GM12878 (cell line): ENCODE data around the gene BHLHE23. TPM values are rescaled to one million over a fixed set of nuclear protein-coding genes. Genes with fewer than 3 reads are reported as not detected.

Experiments used
- ATAC-seq: fragments of 200-7000 bp; cut with Tn5 transposase; 3 replicates; pipeline ENCODE4 v1.9.1; 2020; ENCODE audit warnings: mild to moderate bottlenecking, moderate library complexity
- BruUV-seq: library from RNA; stranded (reverse); fragments of 400-500 nt; replicated peaks from 2 replicates; lab custom pipeline; 2021; lab: Mats Ljungman, UMichigan
- CTCF ChIA-PET: fragments of 300-600 bp; sonication (Branson Sonifier 250); formaldehyde crosslinking; extraction: SDS; loops from one replicate; lab custom pipeline; 2021; ENCODE audit warnings: inconsistent platforms; lab: Yijun Ruan, JAX
- POLR2A ChIA-PET: fragments of 350-600 bp; formaldehyde crosslinking; extraction: SDS; loops from one replicate; lab custom pipeline; 2021; ENCODE audit warnings: inconsistent platforms; lab: Charles Lee
- RAD21 ChIA-PET: fragments of 300-600 bp; sonication (Branson Sonifier 250); formaldehyde crosslinking; loops from one replicate; lab custom pipeline; 2023; ENCODE audit warnings: antibody characterized with exemption; ENCODE audit not compliant: unreplicated experiment; lab: Charles Lee
- SMC1A ChIA-PET: fragments of 300-600 bp; sonication (Branson Sonifier 250); formaldehyde crosslinking; loops from one replicate; lab custom pipeline; 2023; ENCODE audit not compliant: unreplicated experiment, uncharacterized antibody; lab: Charles Lee
- DNase-seq: peaks from one replicate; pipeline ENCODE4 v3.0.0-alpha.2; 2011; ENCODE audit warnings: low read depth, low spot score
- FAIRE-seq: peaks from 3 replicates; lab custom pipeline; 2011; peaks lifted over from hg19 to GRCh38; lab: Jason Lieb, UNC
- H2AFZ ChIP-seq: 2 replicates; pipeline ENCODE4 v1.6.0; 2011; ENCODE audit warnings: low read depth, low read length, control low read depth; ENCODE audit not compliant: control insufficient read depth
- H3K27ac ChIP-seq: 2 replicates; pipeline ENCODE4 v1.5.1; 2011; ENCODE audit warnings: control low read depth; ENCODE audit not compliant: control insufficient read depth, insufficient read depth
- H3K27me3 ChIP-seq, 2 experiments: replicated peaks in 1 of 2; 2 replicates each; pipeline versions ENCODE4 v1.6.0 to v1.6.1; 2011; ENCODE audit warnings: low read length in 1 of 2; ENCODE audit not compliant: control insufficient read depth in 2 of 2, insufficient read depth in 2 of 2
- H3K36me3 ChIP-seq, 2 experiments: 2 replicates each; pipeline ENCODE4 v1.5.1; 2011; ENCODE audit warnings: low read length in 1 of 2; ENCODE audit not compliant: control insufficient read depth in 2 of 2, insufficient read depth in 2 of 2
- H3K4me1 ChIP-seq: 2 replicates; pipeline ENCODE4 v1.6.1; 2011; ENCODE audit warnings: mild to moderate bottlenecking, low read length, moderate library complexity, mixed read lengths; ENCODE audit not compliant: control insufficient read depth, insufficient read depth
- H3K4me2 ChIP-seq: 2 replicates; pipeline ENCODE4 v1.6.0; 2011; ENCODE audit warnings: control low read depth; ENCODE audit not compliant: control insufficient read depth, insufficient read depth
- H3K4me3 ChIP-seq: fragments of 200-600 bp; sonication (generic); 2 replicates; pipeline ENCODE4 v1.5.1; 2016
- H3K79me2 ChIP-seq: 2 replicates; pipeline ENCODE4 v1.6.0; 2011; ENCODE audit warnings: low read length; ENCODE audit not compliant: control insufficient read depth, insufficient read depth
- H3K9ac ChIP-seq: 2 replicates; pipeline ENCODE4 v1.8.0; 2011; ENCODE audit warnings: low read length, control low read depth, mixed read lengths; ENCODE audit not compliant: control insufficient read depth, insufficient read depth
- H3K9me3 ChIP-seq: replicated peaks from 3 replicates; pipeline ENCODE4 v1.5.1; 2011; ENCODE audit warnings: mild to moderate bottlenecking, low read length; ENCODE audit not compliant: control insufficient read depth, insufficient read depth
- H4K20me1 ChIP-seq: 2 replicates; pipeline ENCODE4 v1.6.0; 2011; ENCODE audit not compliant: control insufficient read depth, insufficient read depth
- EGR1 ChIP-seq, 2 experiments: IDR thresholded peaks; 1 replicate in 1 of 2; 2 replicates in 1 of 2; pipeline ENCODE4 v1.6.1; 2011 to 2012; ENCODE audit warnings: low read depth in 2 of 2, low read length in 2 of 2, borderline replicate concordance in 1 of 2, mild to moderate bottlenecking in 1 of 2, moderate library complexity in 1 of 2
- MEF2B ChIP-seq: fragments of 450-650 bp; IDR thresholded peaks from 2 replicates; pipeline ENCODE4 v1.6.1; 2018; ENCODE audit warnings: mild to moderate bottlenecking, moderate library complexity; ENCODE audit not compliant: partially characterized antibody, poor library complexity, severe bottlenecking
- NFYA ChIP-seq: IDR thresholded peaks from 2 replicates; pipeline ENCODE4 v1.6.1; 2011; ENCODE audit warnings: low read depth, mild to moderate bottlenecking, low read length, improper control_type of control experiment, borderline replicate concordance
- NR2C2 ChIP-seq: IDR thresholded peaks from 2 replicates; pipeline ENCODE4 v1.6.1; 2011; ENCODE audit warnings: borderline replicate concordance, low read depth; ENCODE audit not compliant: control insufficient read depth, insufficient read length
- RAD21 ChIP-seq: IDR thresholded peaks from 2 replicates; pipeline ENCODE4 v1.6.1; 2011; ENCODE audit warnings: mild to moderate bottlenecking, low read depth, low read length, moderate library complexity; ENCODE audit not compliant: insufficient read depth
- TCF12 ChIP-seq: IDR thresholded peaks from 2 replicates; pipeline ENCODE4 v1.6.1; 2011; ENCODE audit warnings: low read depth, mild to moderate bottlenecking, low read length
- TCF7 ChIP-seq: IDR thresholded peaks from 2 replicates; pipeline ENCODE4 v1.6.1; 2014; ENCODE audit warnings: antibody characterized with exemption, borderline replicate concordance
- ZNF384 ChIP-seq: IDR thresholded peaks from 2 replicates; pipeline ENCODE4 v1.6.1; 2012; ENCODE audit warnings: low read depth, mild to moderate bottlenecking, low read length, improper control_type of control experiment, borderline replicate concordance
- WGBS: methylation state at CpG from one replicate; pipeline ENCODE4 v1.1.6; 2016; ENCODE audit warnings: low lambda C conversion rate; ENCODE audit not compliant: insufficient replicate concordance, insufficient coverage; ENCODE audit errors: missing lambda C conversion rate; 5-methylcytosine and 5-hydroxymethylcytosine counted together
- in situ Hi-C: fragments of 300-500 bp; cut with MboI; formaldehyde crosslinking; loops from 9 replicates; pipeline ENCODE4 v1.14.3; 2018; ENCODE audit warnings: mixed read lengths
- intact Hi-C: fragments of 100-400 bp; cut with micrococcal nuclease; formaldehyde crosslinking; loops from one replicate; pipeline ENCODE4 v1.14.2; 2022; ENCODE audit not compliant: unreplicated experiment
- polyA plus RNA-seq, 11 experiments: library from polyadenylated mRNA; depleted of rRNA in 4 of 11; unstranded in 6 of 11; stranded (reverse) in 5 of 11; fragments of >200 nt; fragmentation: Nextera tagmentation in 4 of 11; fragmentation: Illumina TruSeq in 1 of 11; extraction: Ambion mirVana in 4 of 11; extraction: Trizol in 1 of 11; gene quantifications; 1 replicate in 1 of 11; 2 replicates in 10 of 11; pipeline versions ENCODE4 v1.2.1 to v1.2.3, GENCODE V29; 2011 to 2016; ENCODE audit warnings: inconsistent platforms in 2 of 11, missing spikeins in 2 of 11, low read depth in 1 of 11
- total RNA-seq, 4 experiments: library from RNA; depleted of rRNA in 3 of 4; stranded (reverse); fragments of >200 nt in 3 of 4; fragmentation: Illumina TruSeq in 1 of 4; extraction: Trizol in 1 of 4; gene quantifications; 2 replicates each; pipeline versions ENCODE4 v1.2.1 to v1.2.3, GENCODE V29; 2013 to 2021
- TF ChIP-seq, protein P1 (sequence below): fragments of 450-650 bp; IDR thresholded peaks from 2 replicates; pipeline ENCODE4 v1.6.1; 2016; ENCODE audit warnings: mild to moderate bottlenecking
- TF ChIP-seq, protein P2 (sequence below): IDR thresholded peaks from 2 replicates; pipeline ENCODE4 v1.6.1; 2011; ENCODE audit warnings: low read depth, mild to moderate bottlenecking, low read length, moderate library complexity, borderline replicate concordance; ENCODE audit errors: extremely low read depth
- TF ChIP-seq, protein P3 (sequence below): fragments of 150-350 bp; IDR thresholded peaks from 2 replicates; pipeline ENCODE4 v1.6.1; 2016; ENCODE audit warnings: low read depth, low read length

Gene BHLHE23
- total and polyA plus RNA-seq, 10 of the 15 experiments (the other 5 are each of a cell fraction or from before 2014, with no cell fraction given), result 0.28 to 0.33 TPM; not detected in 8

DNA sequence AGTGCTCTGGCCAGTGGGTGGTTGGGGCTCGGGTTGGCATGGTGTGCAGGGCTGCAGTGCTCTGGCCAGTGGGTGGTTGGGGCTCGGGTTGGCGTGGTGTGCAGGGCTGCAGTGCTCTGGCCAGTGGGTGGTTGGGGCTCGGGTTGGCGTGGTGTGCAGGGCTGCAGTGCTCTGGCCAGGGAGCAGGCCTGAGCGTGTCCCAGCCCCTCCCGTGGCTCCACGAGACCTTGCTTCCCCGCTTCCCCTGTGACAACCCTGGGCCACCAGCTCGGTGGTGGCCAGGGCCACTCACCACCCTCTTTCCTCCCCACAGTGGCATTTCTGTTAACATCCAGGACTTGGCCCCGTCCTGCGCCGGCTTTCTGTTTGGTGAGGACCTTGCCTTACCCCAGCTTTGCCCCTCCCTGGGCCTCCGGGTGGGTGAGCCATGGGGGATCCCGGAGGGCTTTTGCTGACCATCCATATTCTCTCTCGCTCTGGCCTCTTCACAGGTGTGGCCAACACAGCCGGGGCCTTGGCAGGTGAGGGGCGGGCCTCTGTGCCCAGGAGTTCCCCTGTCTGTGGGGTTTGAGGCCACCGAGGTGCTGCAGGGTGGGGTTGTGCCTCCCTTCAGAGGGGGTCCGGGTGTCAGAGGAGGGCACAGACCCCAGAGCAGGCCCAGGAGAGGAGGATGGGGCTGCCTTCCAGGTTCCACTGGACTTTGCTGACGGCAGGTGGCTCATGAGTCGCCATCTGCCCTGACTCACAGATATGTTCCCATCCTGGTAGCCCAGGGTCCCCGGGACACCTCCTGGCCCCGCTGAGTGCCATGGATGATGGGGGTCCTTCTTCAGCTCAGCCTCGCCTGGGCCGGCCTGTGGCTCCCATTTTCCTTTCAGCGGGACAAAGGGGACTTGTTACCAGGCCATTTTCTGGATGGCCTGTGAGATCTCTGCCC, 40.3 kb downstream of the BHLHE23 start:
- TF ChIP-seq, protein P1, sequence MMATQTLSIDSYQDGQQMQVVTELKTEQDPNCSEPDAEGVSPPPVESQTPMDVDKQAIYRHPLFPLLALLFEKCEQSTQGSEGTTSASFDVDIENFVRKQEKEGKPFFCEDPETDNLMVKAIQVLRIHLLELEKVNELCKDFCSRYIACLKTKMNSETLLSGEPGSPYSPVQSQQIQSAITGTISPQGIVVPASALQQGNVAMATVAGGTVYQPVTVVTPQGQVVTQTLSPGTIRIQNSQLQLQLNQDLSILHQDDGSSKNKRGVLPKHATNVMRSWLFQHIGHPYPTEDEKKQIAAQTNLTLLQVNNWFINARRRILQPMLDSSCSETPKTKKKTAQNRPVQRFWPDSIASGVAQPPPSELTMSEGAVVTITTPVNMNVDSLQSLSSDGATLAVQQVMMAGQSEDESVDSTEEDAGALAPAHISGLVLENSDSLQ, result no peak
- TF ChIP-seq, protein P2, sequence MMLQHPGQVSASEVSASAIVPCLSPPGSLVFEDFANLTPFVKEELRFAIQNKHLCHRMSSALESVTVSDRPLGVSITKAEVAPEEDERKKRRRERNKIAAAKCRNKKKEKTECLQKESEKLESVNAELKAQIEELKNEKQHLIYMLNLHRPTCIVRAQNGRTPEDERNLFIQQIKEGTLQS, result no peak
- no peak for TF ChIP-seq RAD21
- no peak for TF ChIP-seq TCF7
- TF ChIP-seq ZNF384, result no peak
- no peak for TF ChIP-seq TCF12
- no peak for TF ChIP-seq EGR1 (IDR thresholded peaks at IDR 0.05; ENCODE audit: borderline replicate concordance in 1 of 2, low read depth in 2 of 2, low read length in 2 of 2)
- no peak for TF ChIP-seq NR2C2
- TF ChIP-seq NFYA, result no peak
- no peak for TF ChIP-seq MEF2B
- TF ChIP-seq, protein P3, sequence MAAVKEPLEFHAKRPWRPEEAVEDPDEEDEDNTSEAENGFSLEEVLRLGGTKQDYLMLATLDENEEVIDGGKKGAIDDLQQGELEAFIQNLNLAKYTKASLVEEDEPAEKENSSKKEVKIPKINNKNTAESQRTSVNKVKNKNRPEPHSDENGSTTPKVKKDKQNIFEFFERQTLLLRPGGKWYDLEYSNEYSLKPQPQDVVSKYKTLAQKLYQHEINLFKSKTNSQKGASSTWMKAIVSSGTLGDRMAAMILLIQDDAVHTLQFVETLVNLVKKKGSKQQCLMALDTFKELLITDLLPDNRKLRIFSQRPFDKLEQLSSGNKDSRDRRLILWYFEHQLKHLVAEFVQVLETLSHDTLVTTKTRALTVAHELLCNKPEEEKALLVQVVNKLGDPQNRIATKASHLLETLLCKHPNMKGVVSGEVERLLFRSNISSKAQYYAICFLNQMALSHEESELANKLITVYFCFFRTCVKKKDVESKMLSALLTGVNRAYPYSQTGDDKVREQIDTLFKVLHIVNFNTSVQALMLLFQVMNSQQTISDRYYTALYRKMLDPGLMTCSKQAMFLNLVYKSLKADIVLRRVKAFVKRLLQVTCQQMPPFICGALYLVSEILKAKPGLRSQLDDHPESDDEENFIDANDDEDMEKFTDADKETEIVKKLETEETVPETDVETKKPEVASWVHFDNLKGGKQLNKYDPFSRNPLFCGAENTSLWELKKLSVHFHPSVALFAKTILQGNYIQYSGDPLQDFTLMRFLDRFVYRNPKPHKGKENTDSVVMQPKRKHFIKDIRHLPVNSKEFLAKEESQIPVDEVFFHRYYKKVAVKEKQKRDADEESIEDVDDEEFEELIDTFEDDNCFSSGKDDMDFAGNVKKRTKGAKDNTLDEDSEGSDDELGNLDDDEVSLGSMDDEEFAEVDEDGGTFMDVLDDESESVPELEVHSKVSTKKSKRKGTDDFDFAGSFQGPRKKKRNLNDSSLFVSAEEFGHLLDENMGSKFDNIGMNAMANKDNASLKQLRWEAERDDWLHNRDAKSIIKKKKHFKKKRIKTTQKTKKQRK, result no peak
- TF ChIP-seq, all 136 proteins: peak for 0
- CTCF ChIA-PET, result no interaction called here

More for the DNA sequence above, 40.3 kb downstream of the BHLHE23 start:
- WGBS, result 93% methylated on average over 24 of the region's 27 CpGs
- Histone ChIP-seq H3K9ac (no peak overlapping the region), H3K4me2 (no peak overlapping the region), H3K4me1 (no peaks in the 10 kb centered on the region), H3K9me3 (no peaks in the 10 kb centered on the region), H3K79me2 (no peaks in the 10 kb centered on the region), H3K27me3 (no peaks in the 10 kb centered on the region), H2AFZ (no peak overlapping the region), H4K20me1 (no peaks in the 10 kb centered on the region), H3K4me3 (no peak overlapping the region), H3K36me3 (peaks cover 9 to 14% of the 10 kb centered on the region in 2 experiments; a peak in 3 of 4 replicates), H3K27ac (no peak overlapping the region)
- RAD21 ChIA-PET, result no interaction called here
- FAIRE-seq (no peak), DNase-seq (no peak), ATAC-seq (no peak)
- POLR2A ChIA-PET, result interaction anchor here (1.0 kb wide), 1 partner anchor 11 kb away, joined by 3 read pairs; no protein-coding TSS in a partner anchor
- in situ Hi-C loops, result no loop called here
- SMC1A ChIA-PET, result no interaction called here
- BruUV-seq, result no TSS peak
- intact Hi-C loops, result no loop called here
